Upper lobe of left lung (tissue), 6 donors: ENCODE measurements around the gene POGZ. TPM values are rescaled to one million over a fixed set of nuclear protein-coding genes. Genes with fewer than 3 reads are reported as not detected.
A peak's percentile ranks its signal among the peaks of the same experiment; 100 is the strongest.
"Not testable (repeated sequence)": the region's sequence is repeated elsewhere in the genome, so short reads cannot be mapped to it uniquely, and the experiment has no call there.

Experiments
- ATAC-seq, 2 donors: fragments of 200-7000 bp; cut with Tn5 transposase; one replicate each; pipeline ENCODE4 v1.9.1; 2022; ENCODE audit warnings: mild to moderate bottlenecking in 2 of 2, moderate library complexity in 2 of 2; ENCODE audit not compliant: low FRiP score in 2 of 2
- DNase-seq, 2 donors: peaks; one replicate each; pipeline ENCODE4 v3.0.0-alpha.2; 2019 to 2020
- H3K27ac ChIP-seq, 4 donors: fragments of 200-600 bp; sonication (generic); one replicate each; pipeline ENCODE4 v1.5.1; 2016 to 2019
- H3K27me3 ChIP-seq, 4 donors: fragments of 200-600 bp; sonication (generic); one replicate each; pipeline ENCODE4 v1.5.1; 2017 to 2019
- H3K36me3 ChIP-seq, 4 donors: fragments of 200-600 bp; sonication (generic); one replicate each; pipeline ENCODE4 v1.5.1; 2016 to 2019
- H3K4me1 ChIP-seq, 4 donors: fragments of 200-600 bp; sonication (generic); one replicate each; pipeline ENCODE4 v1.5.1; 2018 to 2019
- H3K4me3 ChIP-seq, 4 donors: fragments of 200-600 bp; sonication (generic); one replicate each; pipeline ENCODE4 v1.5.1; 2017 to 2019; ENCODE audit warnings: mild to moderate bottlenecking in 2 of 4, moderate library complexity in 1 of 4
- H3K9me3 ChIP-seq, 4 donors: fragments of 200-600 bp; sonication (generic); one replicate each; pipeline ENCODE4 v1.5.1; 2018 to 2019
- CTCF ChIP-seq, 6 experiments: fragments of 450-650 bp in 4 of 6; fragments of 200-600 bp in 2 of 6; sonication (generic) in 2 of 6; IDR thresholded peaks; one replicate each; pipeline ENCODE4 v1.5.1; 2016 to 2019; ENCODE audit warnings: antibody characterized with exemption in 6 of 6
- EP300 ChIP-seq, 4 donors: sonication (generic); formaldehyde crosslinking; IDR thresholded peaks; one replicate each; pipeline ENCODE4 v1.5.1; 2017; ENCODE audit warnings: antibody characterized with exemption in 4 of 4, control low read depth in 2 of 4
- POLR2A ChIP-seq, 4 donors: fragments of 450-650 bp; IDR thresholded peaks; one replicate each; pipeline ENCODE4 v1.5.1; 2016 to 2017; ENCODE audit warnings: antibody characterized with exemption in 4 of 4, mild to moderate bottlenecking in 2 of 4
- POLR2AphosphoS5 ChIP-seq, 2 donors: sonication (generic); formaldehyde crosslinking; IDR thresholded peaks; one replicate each; pipeline ENCODE4 v1.5.1; 2017; ENCODE audit warnings: antibody characterized with exemption in 2 of 2
- WGBS, 2 donors: methylation state at CpG; one replicate each; pipeline ENCODE4 v1.1.5; 2017 to 2018; 5-methylcytosine and 5-hydroxymethylcytosine counted together
- total RNA-seq, 6 donors: library from RNA; depleted of rRNA in 4 of 6; stranded (reverse); fragments of >200 nt in 4 of 6; gene quantifications; one replicate each; pipeline versions ENCODE4 v1.1.0 to v1.2.1, GENCODE V29; 2016 to 2021
- donor health status: DM: no; HTN: no; CAD: no; lungs with moderate emphysema.
- donor health status: DM: no; HTN: yes; CAD: no; lungs with severe emphysema.

Gene POGZ
- total RNA-seq, 6 donors from 2014 or later = 34.2 to 148 (median 67.9) TPM

DNA sequence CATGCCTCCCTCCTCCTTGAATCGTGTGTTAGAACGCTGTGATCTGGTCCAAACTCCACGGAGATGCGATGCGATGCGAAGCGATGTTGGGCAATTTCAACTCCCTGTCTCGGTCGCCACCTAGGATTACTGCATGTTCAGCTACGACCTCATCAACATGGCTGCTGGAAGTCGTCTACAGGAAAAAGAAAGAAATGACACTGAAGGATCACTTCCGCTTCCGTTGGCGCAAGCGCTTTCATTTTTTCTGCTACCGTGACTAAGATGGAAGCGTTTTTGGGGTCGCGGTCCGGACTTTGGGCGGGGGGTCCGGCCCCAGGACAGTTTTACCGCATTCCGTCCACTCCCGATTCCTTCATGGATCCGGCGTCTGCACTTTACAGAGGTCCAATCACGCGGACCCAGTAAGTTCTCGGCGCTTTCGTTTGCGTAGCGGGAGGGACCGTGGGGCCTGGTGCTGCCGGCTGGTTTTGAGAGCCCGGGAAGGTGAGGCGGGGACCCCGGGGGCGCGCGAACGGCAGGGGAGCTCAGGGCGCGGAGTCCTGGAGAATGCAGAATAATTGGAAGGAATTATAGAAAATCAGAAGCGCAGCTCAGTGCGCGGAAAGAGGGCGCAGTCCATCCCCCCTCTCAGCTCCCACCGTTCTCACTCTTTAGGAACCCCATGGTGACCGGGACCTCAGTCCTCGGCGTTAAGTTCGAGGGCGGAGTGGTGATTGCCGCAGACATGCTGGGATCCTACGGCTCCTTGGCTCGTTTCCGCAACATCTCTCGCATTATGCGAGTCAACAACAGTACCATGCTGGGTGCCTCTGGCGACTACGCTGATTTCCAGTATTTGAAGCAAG lies 59.7 kb downstream of the POGZ start, which contains the start of gene PSMB4:
Gene PSMB4, plus strand, starts transcription at position 250 of the 848 bp plus-strand sequence. Its CDS starts 15 bp downstream, at position 265.
- H3K4me3 ChIP-seq = peak within 1 kb of the TSS; percentile 70 to 98 (median 83)
- H3K27me3 ChIP-seq = no peaks in the 10 kb centered on the region
- peaks cover 12 to 40% (median 26%) of the 10 kb centered on the region in 4 donors for H3K36me3 ChIP-seq
- peaks cover 10 to 22% (median 15%) of the 10 kb centered on the region in 4 donors for H3K4me1 ChIP-seq
- peak within 1 kb of the TSS; percentile 88 to 95 (median 94) for H3K27ac ChIP-seq
- peak; percentile 93 to 96 for ATAC-seq
- DNase-seq = peak; percentile 88 to 89
- TF ChIP-seq POLR2A (IDR thresholded peaks at IDR 0.05) (peak in 3 of 4 donors; percentile 32 to 77 (median 71)), CTCF (IDR thresholded peaks at IDR 0.05) (peak in 5 of 6 experiments; percentile 24 to 44 (median 35)), EP300 (IDR thresholded peaks at IDR 0.05) (peak in 1 of 4 donors; percentile 70), POLR2AphosphoS5 (IDR thresholded peaks at IDR 0.05) (peak; percentile 97)
- WGBS, 2 donors = 0 to 1% methylated on average over 19 to 63 of the region's 63 CpGs
- H3K9me3 ChIP-seq = no peaks in the 10 kb centered on the region

DNA sequence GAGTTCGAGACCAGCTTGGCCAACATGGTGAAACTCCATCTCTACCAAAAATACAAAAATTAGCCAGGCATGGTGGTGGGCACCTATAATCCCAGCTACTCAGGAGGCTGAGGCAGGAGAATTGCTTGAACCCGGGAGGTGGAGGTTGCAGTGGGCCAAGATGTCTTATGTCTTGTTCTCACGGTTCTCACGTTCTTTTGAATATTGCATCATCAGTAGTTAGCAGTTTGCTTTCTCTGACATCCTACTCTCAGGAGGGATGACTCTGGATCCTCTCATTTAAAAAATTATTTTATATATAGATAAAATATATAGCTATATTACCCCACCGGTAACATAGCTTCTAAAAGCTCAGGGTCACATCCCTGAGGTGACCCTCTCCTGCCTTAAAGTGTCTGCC lies 63.0 kb downstream of the POGZ start:
- not testable (repeated sequence) for DNase-seq, H3K27me3 ChIP-seq, H3K4me3 ChIP-seq, H3K36me3 ChIP-seq, H3K27ac ChIP-seq, ATAC-seq, H3K9me3 ChIP-seq
- WGBS, 2 donors = 76 to 81% methylated on average over 5 of the region's 5 CpGs
- H3K4me1 ChIP-seq = peaks cover 10 to 21% (median 12%) of the 10 kb centered on the region in 4 donors

GRCh38 chr1:151393583-151393982 lies 65.7 kb downstream of the POGZ start:
- DNase-seq (no peak), ATAC-seq (no peak)
- Histone ChIP-seq H3K36me3 (no peaks in the 10 kb centered on the region), H3K27ac (no peak overlapping the region), H3K4me1 (peaks cover 0 to 2% (median 0%) of the 10 kb centered on the region in 4 donors), H3K4me3 (no peak overlapping the region), H3K9me3 (no peaks in the 10 kb centered on the region), H3K27me3 (no peaks in the 10 kb centered on the region)
- TF ChIP-seq POLR2AphosphoS5 (IDR thresholded peaks at IDR 0.05) (no peak), EP300 (IDR thresholded peaks at IDR 0.05) (no peak), POLR2A (IDR thresholded peaks at IDR 0.05) (no peak)

GRCh38 chr1:151391079-151391563 lies 68.2 kb downstream of the POGZ start:
- DNase-seq = no peak
- Histone ChIP-seq H3K9me3 (no peaks in the 10 kb centered on the region), H3K4me1 (no peaks in the 10 kb centered on the region), H3K27me3 (no peaks in the 10 kb centered on the region), H3K27ac (no peak overlapping the region), H3K36me3 (no peaks in the 10 kb centered on the region), H3K4me3 (no peak overlapping the region)
- ATAC-seq = no peak
- TF ChIP-seq POLR2A (IDR thresholded peaks at IDR 0.05) = no peak
- TF ChIP-seq POLR2AphosphoS5 (IDR thresholded peaks at IDR 0.05) = no peak
- no peak for TF ChIP-seq EP300 (IDR thresholded peaks at IDR 0.05)
- TF ChIP-seq CTCF (IDR thresholded peaks at IDR 0.05) = no peak
- 74% methylated on average over 3 of the region's 3 CpGs for WGBS, 2 donors

DNA sequence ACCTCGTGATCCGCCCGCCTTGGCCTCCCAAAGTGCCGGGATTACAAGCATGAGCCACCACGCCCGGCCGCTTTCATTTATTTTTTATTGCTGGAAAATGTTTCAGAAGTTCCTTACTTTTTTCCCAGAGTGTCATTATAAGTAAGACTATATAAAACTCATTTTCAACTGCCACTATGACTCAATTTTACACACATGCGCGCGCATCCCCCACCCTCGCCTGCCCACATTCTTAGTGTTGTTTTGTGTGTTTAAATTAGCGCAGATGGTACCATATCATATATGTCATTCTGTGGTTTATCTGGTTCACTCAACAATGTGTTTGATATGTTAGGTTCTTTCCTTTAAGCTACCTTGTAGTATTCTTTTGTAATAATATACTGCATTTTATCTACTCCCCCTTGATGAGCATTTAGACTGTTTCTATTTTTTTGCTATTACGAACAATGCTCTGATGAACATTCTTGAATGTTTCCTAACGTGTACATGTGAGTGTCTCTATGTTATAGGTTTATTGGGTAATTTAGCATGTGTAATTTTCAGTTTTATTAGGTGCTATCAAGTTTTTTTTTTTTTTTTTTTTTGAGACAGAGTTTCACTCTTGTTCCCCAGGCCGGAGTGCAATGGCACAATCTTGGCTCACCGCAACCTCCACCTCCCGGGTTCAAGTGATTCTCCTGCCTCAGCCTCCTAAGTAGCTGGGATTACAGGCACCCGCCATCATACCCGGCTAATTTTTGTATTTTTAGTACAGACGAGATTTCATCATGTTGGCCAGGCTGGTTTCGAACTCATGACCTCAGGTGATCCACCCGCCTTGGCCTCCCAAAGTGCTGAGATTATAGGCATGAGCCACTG lies 68.8 kb downstream of the POGZ start:
- DNase-seq, H3K4me3 ChIP-seq, H3K27ac ChIP-seq, H3K27me3 ChIP-seq, ATAC-seq, H3K4me1 ChIP-seq, H3K9me3 ChIP-seq, H3K36me3 ChIP-seq: not testable (repeated sequence)
- WGBS, 2 donors = 94 to 96% methylated on average over 22 of the region's 22 CpGs

GRCh38 chr1:151386002-151386401 lies 73.3 kb downstream of the POGZ start:
- Histone ChIP-seq H3K4me3 (no peak overlapping the region), H3K4me1 (no peaks in the 10 kb centered on the region), H3K9me3 (no peaks in the 10 kb centered on the region), H3K36me3 (no peaks in the 10 kb centered on the region), H3K27ac (no peak overlapping the region), H3K27me3 (no peaks in the 10 kb centered on the region)
- WGBS, 2 donors = 84 to 97% methylated on average over 2 of the region's 2 CpGs
- no peak for DNase-seq
- ATAC-seq = no peak
- TF ChIP-seq CTCF (IDR thresholded peaks at IDR 0.05) (no peak), EP300 (IDR thresholded peaks at IDR 0.05) (no peak), POLR2AphosphoS5 (IDR thresholded peaks at IDR 0.05) (no peak), POLR2A (IDR thresholded peaks at IDR 0.05) (no peak)
